Progenitor cell of endocrine pancreas (in vitro differentiated cells): Measurements from ENCODE around the gene SVOPL. TPM values are rescaled to one million over a fixed set of nuclear protein-coding genes. Genes with fewer than 3 reads are reported as not detected.
A peak's percentile ranks its signal among the peaks of the same experiment; 100 is the strongest.

Source experiments
- DNase-seq: peaks from one replicate; pipeline ENCODE4 v3.0.0; 2021; ENCODE audit warnings: low spot score; ENCODE audit not compliant: unreplicated experiment
- H3K27ac Mint-ChIP-seq: 2 replicates; pipeline ENCODE4 v1.8.0; 2021; ENCODE audit warnings: mild to moderate bottlenecking, moderate library complexity, mixed read lengths
- H3K27me3 Mint-ChIP-seq: 2 replicates; pipeline ENCODE4 v1.8.0; 2021; ENCODE audit warnings: mixed read lengths
- H3K36me3 Mint-ChIP-seq: 2 replicates; pipeline ENCODE4 v1.8.0; 2022; ENCODE audit warnings: mixed read lengths; ENCODE audit not compliant: insufficient read depth
- H3K4me1 Mint-ChIP-seq: 2 replicates; pipeline ENCODE4 v1.8.0; 2021; ENCODE audit warnings: low read depth, mixed read lengths
- H3K4me3 Mint-ChIP-seq: 2 replicates; pipeline ENCODE4 v1.8.0; 2021; ENCODE audit warnings: low read depth, mild to moderate bottlenecking, moderate library complexity, mixed read lengths
- H3K9me3 Mint-ChIP-seq: 2 replicates; pipeline ENCODE4 v1.8.0; 2021; ENCODE audit warnings: low read depth, mixed read lengths
- CTCF ChIP-seq: fragments of 200-600 bp; sonication (generic); IDR thresholded peaks from one replicate; pipeline ENCODE4 v1.5.0; 2021; ENCODE audit warnings: antibody characterized with exemption, mild to moderate bottlenecking; ENCODE audit not compliant: unreplicated experiment
- total RNA-seq: library from RNA; stranded (reverse); gene quantifications from 2 replicates; pipeline ENCODE4 v1.2.1, GENCODE V29; 2021

The SVOPL gene
- total RNA-seq, 1 donor from 2014 or later = 1.4 TPM

GRCh38 chr7:138618933-138619332, 82.2 kb downstream of the SVOPL start:
- no peak overlapping the region for H3K27ac Mint-ChIP-seq
- peaks cover 5% of the 10 kb centered on the region for H3K4me1 Mint-ChIP-seq
- no peaks in the 10 kb centered on the region for H3K36me3 Mint-ChIP-seq
- H3K9me3 Mint-ChIP-seq = no peaks in the 10 kb centered on the region
- DNase-seq = no peak
- H3K4me3 Mint-ChIP-seq = no peak overlapping the region
- TF ChIP-seq CTCF = no peak
- H3K27me3 Mint-ChIP-seq = no peaks in the 10 kb centered on the region

GRCh38 chr7:138618506-138618905, 82.7 kb downstream of the SVOPL start:
- peak overlapping the region; percentile 41 for H3K27ac Mint-ChIP-seq
- H3K36me3 Mint-ChIP-seq = peaks cover under 1% of the 10 kb centered on the region
- H3K27me3 Mint-ChIP-seq = no peaks in the 10 kb centered on the region
- H3K9me3 Mint-ChIP-seq = peaks cover 2% of the 10 kb centered on the region
- TF ChIP-seq CTCF = no peak
- no peak overlapping the region for H3K4me3 Mint-ChIP-seq
- DNase-seq = no peak
- H3K4me1 Mint-ChIP-seq = peaks cover 9% of the 10 kb centered on the region

DNA sequence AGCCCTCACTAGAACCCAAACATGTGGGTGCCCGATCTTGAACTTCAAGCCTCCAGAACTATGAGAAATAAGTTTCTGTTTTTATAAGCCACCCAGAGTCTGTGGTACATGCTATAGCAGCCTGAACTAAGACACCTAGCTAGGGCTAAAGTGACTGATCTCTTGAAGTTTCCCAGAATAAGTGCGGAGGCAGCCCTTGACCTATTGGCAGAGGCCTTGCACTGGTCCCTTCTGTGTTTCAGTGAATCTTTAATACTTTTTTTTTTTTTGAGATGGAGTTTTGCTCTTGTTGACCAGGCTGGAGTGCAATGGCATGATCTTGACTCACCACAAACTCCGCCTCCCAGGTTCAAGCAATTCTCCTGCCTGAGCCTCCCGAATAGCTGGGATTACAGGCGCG, 85.1 kb downstream of the SVOPL start:
- H3K4me3 Mint-ChIP-seq = no peak overlapping the region
- no peaks in the 10 kb centered on the region for H3K27me3 Mint-ChIP-seq
- DNase-seq = no peak
- no peak overlapping the region for H3K27ac Mint-ChIP-seq
- peaks cover 5% of the 10 kb centered on the region for H3K9me3 Mint-ChIP-seq
- no peak for TF ChIP-seq CTCF
- H3K36me3 Mint-ChIP-seq = peaks cover 6% of the 10 kb centered on the region
- peaks cover 15% of the 10 kb centered on the region for H3K4me1 Mint-ChIP-seq

DNA sequence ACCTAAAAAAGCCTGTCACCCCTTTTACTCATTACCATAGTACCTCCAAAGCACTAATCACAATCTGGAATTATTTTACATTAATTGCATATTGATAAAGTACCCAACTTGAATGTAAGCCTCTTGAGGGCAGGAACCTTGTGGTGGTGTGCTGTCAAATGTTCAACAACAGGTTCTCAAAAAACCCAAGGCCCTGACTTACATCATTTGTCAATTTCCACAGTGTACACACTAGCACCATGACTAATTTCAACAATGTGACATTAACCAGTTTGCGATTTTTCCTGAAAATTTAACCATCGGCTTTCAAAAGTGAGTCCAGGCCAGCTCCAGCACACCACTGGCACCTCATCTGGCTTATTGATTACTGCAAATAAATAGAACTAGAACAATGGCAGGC, 87.5 kb downstream of the SVOPL start:
- peak overlapping the region; percentile 59 for H3K27ac Mint-ChIP-seq
- H3K9me3 Mint-ChIP-seq = peaks cover 8% of the 10 kb centered on the region

GRCh38 chr7:138610671-138611170, 90.4 kb downstream of the SVOPL start:
- H3K27me3 Mint-ChIP-seq = no peaks in the 10 kb centered on the region
- no peak for TF ChIP-seq CTCF
- DNase-seq = no peak
- H3K4me3 Mint-ChIP-seq = peak overlapping the region; percentile 3
- H3K9me3 Mint-ChIP-seq = peaks cover 12% of the 10 kb centered on the region
- H3K27ac Mint-ChIP-seq = peak overlapping the region; percentile 94
- H3K36me3 Mint-ChIP-seq = peaks cover 7% of the 10 kb centered on the region
- peaks cover 41% of the 10 kb centered on the region for H3K4me1 Mint-ChIP-seq

More for the DNA sequence above, 87.5 kb downstream of the SVOPL start:
- Mint-ChIP-seq H3K27me3 (no peaks in the 10 kb centered on the region), H3K4me1 (peaks cover 26% of the 10 kb centered on the region), H3K4me3 (no peak overlapping the region), H3K36me3 (peaks cover 7% of the 10 kb centered on the region)
- no peak for DNase-seq
- TF ChIP-seq CTCF = no peak
